Endothelial cell of umbilical vein (primary cell): ENCODE data around the gene LSP1. TPM values are rescaled to one million over a fixed set of nuclear protein-coding genes. Genes with fewer than 3 reads are reported as not detected.

Source experiments
- BruUV-seq: library from RNA; stranded (reverse); fragments of 400-500 nt; replicated peaks from 2 replicates; lab custom pipeline; 2021; lab: Mats Ljungman, UMichigan
- CTCF ChIA-PET: fragments of 300-600, 350-600 bp; sonication (Branson Sonifier 250); formaldehyde crosslinking; loops from one replicate; lab custom pipeline; 2021; ENCODE audit warnings: antibody characterized with exemption, inconsistent platforms; lab: Charles Lee
- POLR2A ChIA-PET: fragments of 300-600, 350-600 bp; sonication (Branson Sonifier 250); formaldehyde crosslinking; loops from one replicate; lab custom pipeline; 2021; ENCODE audit warnings: antibody characterized with exemption, inconsistent platforms; lab: Charles Lee
- DNase-seq: peaks from one replicate; pipeline ENCODE4 v3.0.0-alpha.2; 2011; ENCODE audit warnings: low read depth, low spot score
- FAIRE-seq: peaks from 2 replicates; lab custom pipeline; 2011; peaks lifted over from hg19 to GRCh38; lab: Jason Lieb, UNC
- H2AFZ ChIP-seq: 2 replicates; pipeline ENCODE4 v1.6.0; 2012; ENCODE audit warnings: low read depth, low read length, control low read depth, inconsistent platforms
- H3K27ac ChIP-seq: 2 replicates; pipeline ENCODE4 v1.5.1; 2011; ENCODE audit warnings: low read depth, mild to moderate bottlenecking, control low read depth, low read length, moderate library complexity; ENCODE audit not compliant: insufficient read depth
- H3K27me3 ChIP-seq, 2 experiments: 2 replicates each; pipeline versions ENCODE4 v1.6.0 to v1.6.1; 2011; ENCODE audit warnings: low read length in 2 of 2, mixed read lengths in 1 of 2; ENCODE audit not compliant: control insufficient read depth in 2 of 2, insufficient read depth in 2 of 2
- H3K36me3 ChIP-seq, 2 experiments: 2 replicates in 1 of 2; 3 replicates in 1 of 2; pipeline ENCODE4 v1.5.1; 2011; ENCODE audit warnings: low read length in 2 of 2, mild to moderate bottlenecking in 1 of 2, moderate library complexity in 1 of 2; ENCODE audit not compliant: control insufficient read depth in 2 of 2, insufficient read depth in 2 of 2; ENCODE audit errors: extremely low read depth in 1 of 2
- H3K4me1 ChIP-seq: 3 replicates; pipeline ENCODE4 v1.5.1; 2011; ENCODE audit warnings: mild to moderate bottlenecking, low read length; ENCODE audit not compliant: control insufficient read depth, insufficient read depth; ENCODE audit errors: extremely low read depth
- H3K4me2 ChIP-seq: 2 replicates; pipeline ENCODE4 v1.6.1; 2011; ENCODE audit warnings: low read length, control low read depth, mixed read lengths; ENCODE audit not compliant: insufficient read depth
- H3K4me3 ChIP-seq, 3 experiments: fragments of 200-600 bp in 1 of 3; sonication (generic), shearing (Covaris generic) in 1 of 3; replicated peaks in 1 of 3; 2 replicates each; pipeline ENCODE4 v1.5.1; 2011 to 2016; ENCODE audit warnings: control low read depth in 3 of 3, low read length in 3 of 3, mild to moderate bottlenecking in 2 of 3, inconsistent platforms in 1 of 3, low read depth in 1 of 3, moderate library complexity in 1 of 3; ENCODE audit not compliant: insufficient read depth in 1 of 3
- H3K79me2 ChIP-seq: 2 replicates; pipeline ENCODE4 v1.6.0; 2012; ENCODE audit warnings: low read length, inconsistent platforms; ENCODE audit not compliant: control insufficient read depth, insufficient read depth
- H3K9ac ChIP-seq: replicated peaks from 2 replicates; pipeline ENCODE3; 2011; ENCODE audit warnings: low read length, control low read depth; ENCODE audit not compliant: insufficient read depth; ENCODE audit errors: extremely low read depth
- H3K9me1 ChIP-seq: replicated peaks from 3 replicates; pipeline ENCODE4 v1.6.0; 2011; ENCODE audit warnings: mild to moderate bottlenecking, low read length; ENCODE audit not compliant: control insufficient read depth, insufficient read depth; ENCODE audit errors: extremely low read depth
- H3K9me3 ChIP-seq: replicated peaks from 2 replicates; pipeline ENCODE4 v1.5.1; 2012; ENCODE audit warnings: low read length, inconsistent platforms; ENCODE audit not compliant: control insufficient read depth, insufficient read depth
- H4K20me1 ChIP-seq: replicated peaks from 2 replicates; pipeline ENCODE3; 2011; ENCODE audit warnings: mild to moderate bottlenecking, low read length; ENCODE audit not compliant: control insufficient read depth, insufficient read depth; ENCODE audit errors: extremely low read depth
- CTCF ChIP-seq, 2 donors: IDR thresholded peaks; 1 replicate in 1 of 2; 2 replicates in 1 of 2; pipeline ENCODE4 v1.5.1; 2011; ENCODE audit warnings: low read length in 2 of 2, mild to moderate bottlenecking in 2 of 2, moderate library complexity in 2 of 2, control low read depth in 1 of 2, inconsistent platforms in 1 of 2, low read depth in 1 of 2; ENCODE audit not compliant: insufficient read depth in 1 of 2; ENCODE audit errors: extremely low read depth in 1 of 2
- EZH2 ChIP-seq: IDR thresholded peaks from 2 replicates; pipeline ENCODE4 v1.6.1; 2012; ENCODE audit warnings: borderline replicate concordance, low read depth, mild to moderate bottlenecking, moderate library complexity, low read length, inconsistent platforms; ENCODE audit not compliant: severe bottlenecking
- FOS ChIP-seq: IDR thresholded peaks from 2 replicates; pipeline ENCODE4 v1.6.1; 2011; ENCODE audit warnings: mild to moderate bottlenecking, low read length, moderate library complexity, borderline replicate concordance; ENCODE audit not compliant: insufficient read depth
- GATA2 ChIP-seq: IDR thresholded peaks from 2 replicates; pipeline ENCODE4 v1.7.0; 2011; ENCODE audit warnings: low read depth, mild to moderate bottlenecking, moderate library complexity, mixed read lengths, low read length; ENCODE audit not compliant: insufficient read length, insufficient read depth
- JUN ChIP-seq: IDR thresholded peaks from 2 replicates; pipeline ENCODE4 v1.6.1; 2011; ENCODE audit warnings: borderline replicate concordance, low read depth; ENCODE audit not compliant: insufficient read length, insufficient read depth
- MAX ChIP-seq: IDR thresholded peaks from 2 replicates; pipeline ENCODE4 v1.6.1; 2011; ENCODE audit not compliant: insufficient read depth, insufficient read length
- MYC ChIP-seq: IDR thresholded peaks from one replicate; pipeline ENCODE4 v1.6.1; 2011; ENCODE audit warnings: mild to moderate bottlenecking, low read depth, low read length
- POLR2A ChIP-seq: IDR thresholded peaks from 2 replicates; pipeline ENCODE4 v1.6.1; 2012; ENCODE audit warnings: low read depth, mild to moderate bottlenecking, control low read depth, low read length
- POLR2AphosphoS5 ChIP-seq: IDR thresholded peaks from 2 replicates; pipeline ENCODE4 v1.6.1; 2012; ENCODE audit warnings: low read depth, mild to moderate bottlenecking, control low read depth, low read length, moderate library complexity; ENCODE audit not compliant: insufficient read depth
- dilution Hi-C: fragments of 300-500 bp; cut with MboI; formaldehyde crosslinking; loops from one replicate; pipeline ENCODE4 v1.15.0; 2019; ENCODE audit warnings: low sequenced_read_pairs; ENCODE audit not compliant: extremely low pct_ligation_motif_present
- intact Hi-C: fragments of 100-400 bp; cut with micrococcal nuclease; formaldehyde crosslinking; loops from one replicate; pipeline ENCODE4 v1.10.0; 2022
- polyA plus RNA-seq, 4 experiments: library from polyadenylated mRNA; depleted of rRNA in 3 of 4; stranded (reverse) in 3 of 4; unstranded in 1 of 4; fragments of >200 nt; gene quantifications; 2 replicates each; pipeline versions ENCODE4 v1.2.1 to v1.2.3, GENCODE V29; 2011 to 2012; ENCODE audit warnings: missing spikeins in 1 of 4
- total RNA-seq: library from RNA; stranded (reverse); gene quantifications from 2 replicates; pipeline ENCODE4 v1.2.3, GENCODE V29; 2021

LSP1 gene
- total and polyA plus RNA-seq, 2 donors (not counting 3 experiments of a cell fraction or from before 2014, with no cell fraction given): not detected

GRCh38 chr11:1832920-1833295 is 20.0 kb upstream of the LSP1 start:
- ChIA-PET POLR2A (interaction anchor here (0.6 to 1.1 kb wide), 2 partner anchors 115 to 139 kb away, joined by 4 to 5 read pairs; no protein-coding TSS in a partner anchor), CTCF (interaction anchor here (0.5 to 7.8 kb wide), 49 partner anchors 10 to 326 kb away, joined by 3 to 623 read pairs (median 5); partner anchors contain the start of genes CTSD and KRTAP5-6)
- Histone ChIP-seq H3K4me2 (no peak overlapping the region), H3K4me1 (no peaks in the 10 kb centered on the region), H3K79me2 (no peaks in the 10 kb centered on the region), H3K9me1 (no peaks in the 10 kb centered on the region), H3K36me3 (no peaks in the 10 kb centered on the region), H3K9ac (no peak overlapping the region), H2AFZ (no peak overlapping the region), H3K9me3 (no peaks in the 10 kb centered on the region), H3K27ac (no peak overlapping the region), H4K20me1 (no peaks in the 10 kb centered on the region), H3K27me3 (no peaks in the 10 kb centered on the region), H3K4me3 (no peak overlapping the region)
- DNase-seq: no peak
- no peak for TF ChIP-seq POLR2A
- no peak for TF ChIP-seq JUN
- no peak for TF ChIP-seq GATA2
- TF ChIP-seq MYC: no peak
- TF ChIP-seq EZH2: no peak
- TF ChIP-seq FOS: no peak
- no peak for TF ChIP-seq MAX
- TF ChIP-seq CTCF (IDR thresholded peaks at IDR 0.05; ENCODE audit: extremely low read depth in 1 of 2, insufficient read depth in 1 of 2, low read depth in 1 of 2, low read length in 2 of 2): no peak
- no peak for TF ChIP-seq POLR2AphosphoS5
- FAIRE-seq: no peak
- intact Hi-C loops: loop anchor here (1.0 kb wide), 2 partner anchors 139 to 181 kb away; no protein-coding TSS in a partner anchor
- BruUV-seq: no TSS peak
- dilution Hi-C loops: no loop called here
